ENCODE measurements around the gene ENOSF1. TPM values are rescaled to one million over a fixed set of nuclear protein-coding genes. Genes with fewer than 3 reads are reported as not detected.

The ENOSF1 gene
- total and polyA plus RNA-seq, 2 donors (not counting 1 experiment from before 2014, with no cell fraction given): 8.0 to 34.8 TPM

DNA sequence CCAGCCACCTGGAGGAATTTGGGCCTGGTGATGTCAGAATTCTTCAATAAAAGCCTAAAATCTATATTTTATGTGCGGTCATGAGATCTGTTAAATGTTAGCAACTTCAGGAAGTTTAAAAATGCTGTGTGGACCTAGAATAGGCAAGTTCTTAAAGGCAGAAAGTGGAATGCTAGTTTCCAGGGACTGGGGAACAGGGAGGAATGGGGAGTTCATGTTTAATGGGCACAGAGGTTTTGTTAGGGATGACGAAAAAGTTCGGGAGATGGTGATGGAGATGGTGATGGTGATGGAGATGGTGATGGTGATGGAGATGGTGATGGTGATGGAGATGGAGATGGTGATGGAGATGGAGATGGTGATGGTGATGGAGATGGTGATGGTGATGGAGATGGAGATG is 45.8 kb downstream of the ENOSF1 start:
- CTCF ChIA-PET: no interaction called here
- H3K79me2 ChIP-seq (ENCODE audit: control insufficient read depth, insufficient read depth, low read length): no peaks in the 10 kb centered on the region
- intact Hi-C loops (cut with micrococcal nuclease): no loop called here
- ATAC-seq (ENCODE audit: low read depth) (no peak), DNase-seq (no peak)
- no peak overlapping the region for H3K4me3 ChIP-seq (ENCODE audit: control extremely low read depth in 1 of 5, extremely low read depth in 1 of 5, insufficient read depth in 1 of 5, low read depth in 2 of 5, low read length in 4 of 5)
- Mint-ChIP-seq H3K9me3 (ENCODE audit: insufficient read depth) (peaks cover 2% of the 10 kb centered on the region), H3K27me3 (no peaks in the 10 kb centered on the region), H3K4me3 (no peak overlapping the region), H3K4me1 (no peaks in the 10 kb centered on the region), H3K27ac (no peak overlapping the region)
- H4K20me1 ChIP-seq (ENCODE audit: control insufficient read depth, insufficient read depth, low read length, poor library complexity, severe bottlenecking): no peaks in the 10 kb centered on the region
- H3K36me3 ChIP-seq (replicated peaks in 1 of 2; ENCODE audit: control extremely low read depth in 1 of 2, control insufficient read depth in 1 of 2, extremely low read depth in 1 of 2, insufficient read depth in 2 of 2, low read length in 1 of 2): no peaks in the 10 kb centered on the region
- no peak overlapping the region for H3K4me2 ChIP-seq (replicated peaks; ENCODE audit: low read depth, low read length, poor library complexity, severe bottlenecking)
- no peak overlapping the region for H3K9ac ChIP-seq (ENCODE audit: low read length)
- TF ChIP-seq EZH2 (IDR thresholded peaks at IDR 0.05; ENCODE audit: borderline replicate concordance, insufficient read depth, low read depth, low read length, poor library complexity, severe bottlenecking): no peak
- TF ChIP-seq, protein P1, sequence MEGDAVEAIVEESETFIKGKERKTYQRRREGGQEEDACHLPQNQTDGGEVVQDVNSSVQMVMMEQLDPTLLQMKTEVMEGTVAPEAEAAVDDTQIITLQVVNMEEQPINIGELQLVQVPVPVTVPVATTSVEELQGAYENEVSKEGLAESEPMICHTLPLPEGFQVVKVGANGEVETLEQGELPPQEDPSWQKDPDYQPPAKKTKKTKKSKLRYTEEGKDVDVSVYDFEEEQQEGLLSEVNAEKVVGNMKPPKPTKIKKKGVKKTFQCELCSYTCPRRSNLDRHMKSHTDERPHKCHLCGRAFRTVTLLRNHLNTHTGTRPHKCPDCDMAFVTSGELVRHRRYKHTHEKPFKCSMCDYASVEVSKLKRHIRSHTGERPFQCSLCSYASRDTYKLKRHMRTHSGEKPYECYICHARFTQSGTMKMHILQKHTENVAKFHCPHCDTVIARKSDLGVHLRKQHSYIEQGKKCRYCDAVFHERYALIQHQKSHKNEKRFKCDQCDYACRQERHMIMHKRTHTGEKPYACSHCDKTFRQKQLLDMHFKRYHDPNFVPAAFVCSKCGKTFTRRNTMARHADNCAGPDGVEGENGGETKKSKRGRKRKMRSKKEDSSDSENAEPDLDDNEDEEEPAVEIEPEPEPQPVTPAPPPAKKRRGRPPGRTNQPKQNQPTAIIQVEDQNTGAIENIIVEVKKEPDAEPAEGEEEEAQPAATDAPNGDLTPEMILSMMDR (IDR thresholded peaks at IDR 0.05): no peak
- no peaks in the 10 kb centered on the region for H3K9me3 ChIP-seq (ENCODE audit: control extremely low read depth in 1 of 3, control insufficient read depth in 2 of 3, insufficient read depth in 1 of 3, low read length in 2 of 3)
- H3K27ac ChIP-seq (ENCODE audit: low read length in 2 of 2): no peak overlapping the region
- 90% methylated on average over 3 of the region's 3 CpGs for WGBS (ENCODE audit: insufficient coverage)
- no peaks in the 10 kb centered on the region for H3K27me3 ChIP-seq (replicated peaks in 1 of 4; ENCODE audit: control extremely low read depth in 1 of 4, control insufficient read depth in 3 of 4, insufficient read depth in 4 of 4, low read length in 3 of 4)
- no peak overlapping the region for H2AFZ ChIP-seq (ENCODE audit: insufficient read depth, low read depth, low read length, poor library complexity, severe bottlenecking)
- H3K4me1 ChIP-seq (ENCODE audit: control insufficient read depth in 2 of 2, insufficient read depth in 2 of 2, low read length in 2 of 2): no peaks in the 10 kb centered on the region
- POLR2A ChIA-PET: no interaction called here

DNA sequence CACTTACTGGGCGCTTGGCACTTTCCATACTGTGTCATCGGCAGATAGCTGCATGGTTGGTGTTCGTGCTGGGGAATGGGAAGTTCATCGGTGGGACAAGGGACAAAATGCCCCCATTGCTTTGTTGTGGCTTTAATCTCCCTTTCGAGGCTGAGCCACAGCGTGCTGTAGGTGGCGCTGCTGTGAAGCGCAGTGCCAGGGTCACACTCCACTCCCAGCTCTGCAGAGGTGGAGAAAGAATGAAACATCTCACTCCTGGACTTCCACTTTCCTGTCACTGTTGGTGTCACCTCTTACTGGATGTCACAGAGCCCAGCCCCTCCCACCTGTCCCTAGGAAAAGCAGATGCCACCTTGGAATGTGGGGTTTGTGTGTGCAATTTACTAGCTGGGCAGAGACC is 46.3 kb downstream of the ENOSF1 start:
- no peak overlapping the region for H3K4me3 ChIP-seq (ENCODE audit: control extremely low read depth in 1 of 5, extremely low read depth in 1 of 5, insufficient read depth in 1 of 5, low read depth in 2 of 5, low read length in 4 of 5)
- no peaks in the 10 kb centered on the region for H3K27me3 ChIP-seq (replicated peaks in 1 of 4; ENCODE audit: control extremely low read depth in 1 of 4, control insufficient read depth in 3 of 4, insufficient read depth in 4 of 4, low read length in 3 of 4)
- no peaks in the 10 kb centered on the region for H4K20me1 ChIP-seq (ENCODE audit: control insufficient read depth, insufficient read depth, low read length, poor library complexity, severe bottlenecking)
- no peaks in the 10 kb centered on the region for H3K9me3 ChIP-seq (ENCODE audit: control extremely low read depth in 1 of 3, control insufficient read depth in 2 of 3, insufficient read depth in 1 of 3, low read length in 2 of 3)
- Mint-ChIP-seq H3K27ac (no peak overlapping the region), H3K4me1 (no peaks in the 10 kb centered on the region), H3K9me3 (ENCODE audit: insufficient read depth) (peaks cover 2% of the 10 kb centered on the region), H3K27me3 (no peaks in the 10 kb centered on the region), H3K4me3 (no peak overlapping the region)
- no peak for TF ChIP-seq EZH2 (IDR thresholded peaks at IDR 0.05; ENCODE audit: borderline replicate concordance, insufficient read depth, low read depth, low read length, poor library complexity, severe bottlenecking)
- TF ChIP-seq, protein P1 (IDR thresholded peaks at IDR 0.05): no peak
- DNase-seq (no peak), ATAC-seq (ENCODE audit: low read depth) (no peak)
- intact Hi-C loops (cut with micrococcal nuclease): no loop called here
- ChIA-PET POLR2A (no interaction called here), CTCF (no interaction called here)
- 98% methylated on average over 8 of the region's 8 CpGs for WGBS (ENCODE audit: insufficient coverage)
- H3K36me3 ChIP-seq (replicated peaks in 1 of 2; ENCODE audit: control extremely low read depth in 1 of 2, control insufficient read depth in 1 of 2, extremely low read depth in 1 of 2, insufficient read depth in 2 of 2, low read length in 1 of 2): no peaks in the 10 kb centered on the region
- no peak overlapping the region for H3K27ac ChIP-seq (ENCODE audit: low read length in 2 of 2)
- H3K9ac ChIP-seq (ENCODE audit: low read length): no peak overlapping the region
- H3K79me2 ChIP-seq (ENCODE audit: control insufficient read depth, insufficient read depth, low read length): no peaks in the 10 kb centered on the region
- no peaks in the 10 kb centered on the region for H3K4me1 ChIP-seq (ENCODE audit: control insufficient read depth in 2 of 2, insufficient read depth in 2 of 2, low read length in 2 of 2)
- no peak overlapping the region for H2AFZ ChIP-seq (ENCODE audit: insufficient read depth, low read depth, low read length, poor library complexity, severe bottlenecking)
- no peak overlapping the region for H3K4me2 ChIP-seq (replicated peaks; ENCODE audit: low read depth, low read length, poor library complexity, severe bottlenecking)
